Measurements from ENCODE around the gene KCNK5. TPM values are rescaled to one million over a fixed set of nuclear protein-coding genes. Genes with fewer than 3 reads are reported as not detected.

KCNK5 gene
- total RNA-seq, 2 donors from 2014 or later = 26.9 to 39.6 TPM

GRCh38 chr6:39231521-39232243 lies 2.4 kb upstream of the KCNK5 start:
- H3K9me3 ChIP-seq = no peaks in the 10 kb centered on the region
- no peak overlapping the region for H3K4me3 ChIP-seq
- no peak overlapping the region for H3K27ac ChIP-seq
- TF ChIP-seq CTCF (IDR thresholded peaks at IDR 0.05) = no peak
- no peaks in the 10 kb centered on the region for H3K27me3 ChIP-seq
- intact Hi-C loops (cut with DNase I) = no loop called here
- H3K4me1 ChIP-seq = no peaks in the 10 kb centered on the region
- no peak overlapping the region for H3K9ac ChIP-seq (ENCODE audit: low read depth in 2 of 2, low read length in 2 of 2)
- no peaks in the 10 kb centered on the region for H3K36me3 ChIP-seq
- no peak for DNase-seq

- Histone ChIP-seq H3K27ac (no peak overlapping the region), H3K4me3 (no peak overlapping the region), H3K27me3 (no peaks in the 10 kb centered on the region), H3K4me1 (no peaks in the 10 kb centered on the region), H3K9me3 (no peaks in the 10 kb centered on the region), H3K9ac (ENCODE audit: low read depth in 2 of 2, low read length in 2 of 2) (no peak overlapping the region), H3K36me3 (no peaks in the 10 kb centered on the region)
- no peak for DNase-seq
- TF ChIP-seq CTCF (IDR thresholded peaks at IDR 0.05) = no peak
- intact Hi-C loops (cut with DNase I) = no loop called here
Observed at GRCh38 chr6:39230654-39231035, 1.4 kb upstream of the KCNK5 start.

- peak overlapping the region; percentile 55 for H3K4me3 ChIP-seq
- H3K9me3 ChIP-seq = no peaks in the 10 kb centered on the region
- no peaks in the 10 kb centered on the region for H3K36me3 ChIP-seq
- peak overlapping the region; percentile 29 for H3K27ac ChIP-seq
- no peak for DNase-seq
- TF ChIP-seq CTCF (IDR thresholded peaks at IDR 0.05) = no peak
- peaks cover 7% of the 10 kb centered on the region for H3K4me1 ChIP-seq
- H3K9ac ChIP-seq (ENCODE audit: low read depth in 2 of 2, low read length in 2 of 2) = peak overlapping the region; percentile 86 to 96
- intact Hi-C loops (cut with DNase I) = no loop called here
- H3K27me3 ChIP-seq = no peaks in the 10 kb centered on the region
Observed at GRCh38 chr6:39228111-39228971, 934 bp downstream of the KCNK5 start.

GRCh38 chr6:39227476-39227875 lies 1.8 kb downstream of the KCNK5 start:
- intact Hi-C loops (cut with DNase I) = no loop called here
- peaks cover 7% of the 10 kb centered on the region for H3K4me1 ChIP-seq

More at GRCh38 chr6:39227476-39227875, 1.8 kb downstream of the KCNK5 start:
- peak overlapping the region; percentile 86 to 96 for H3K9ac ChIP-seq (ENCODE audit: low read depth in 2 of 2, low read length in 2 of 2)
- peak overlapping the region; percentile 55 for H3K4me3 ChIP-seq
- no peaks in the 10 kb centered on the region for H3K9me3 ChIP-seq
- no peak for DNase-seq
- H3K36me3 ChIP-seq = no peaks in the 10 kb centered on the region
- no peak overlapping the region for H3K27ac ChIP-seq
- TF ChIP-seq CTCF (IDR thresholded peaks at IDR 0.05) = no peak
- no peaks in the 10 kb centered on the region for H3K27me3 ChIP-seq
